Endometrium (tissue), 2 donors: ENCODE results near the gene PBX4.
"Not testable (repeated sequence)": the region's sequence is repeated elsewhere in the genome, so short reads cannot be mapped to it uniquely, and the experiment has no call there.

ENCODE experiments used
- FAIRE-seq: peaks from 2 replicates; lab custom pipeline; 2012; peaks lifted over from hg19 to GRCh38; lab: Jason Lieb, UNC
- donor health status: control.
- donor health status: control.

The PBX4 gene

DNA sequence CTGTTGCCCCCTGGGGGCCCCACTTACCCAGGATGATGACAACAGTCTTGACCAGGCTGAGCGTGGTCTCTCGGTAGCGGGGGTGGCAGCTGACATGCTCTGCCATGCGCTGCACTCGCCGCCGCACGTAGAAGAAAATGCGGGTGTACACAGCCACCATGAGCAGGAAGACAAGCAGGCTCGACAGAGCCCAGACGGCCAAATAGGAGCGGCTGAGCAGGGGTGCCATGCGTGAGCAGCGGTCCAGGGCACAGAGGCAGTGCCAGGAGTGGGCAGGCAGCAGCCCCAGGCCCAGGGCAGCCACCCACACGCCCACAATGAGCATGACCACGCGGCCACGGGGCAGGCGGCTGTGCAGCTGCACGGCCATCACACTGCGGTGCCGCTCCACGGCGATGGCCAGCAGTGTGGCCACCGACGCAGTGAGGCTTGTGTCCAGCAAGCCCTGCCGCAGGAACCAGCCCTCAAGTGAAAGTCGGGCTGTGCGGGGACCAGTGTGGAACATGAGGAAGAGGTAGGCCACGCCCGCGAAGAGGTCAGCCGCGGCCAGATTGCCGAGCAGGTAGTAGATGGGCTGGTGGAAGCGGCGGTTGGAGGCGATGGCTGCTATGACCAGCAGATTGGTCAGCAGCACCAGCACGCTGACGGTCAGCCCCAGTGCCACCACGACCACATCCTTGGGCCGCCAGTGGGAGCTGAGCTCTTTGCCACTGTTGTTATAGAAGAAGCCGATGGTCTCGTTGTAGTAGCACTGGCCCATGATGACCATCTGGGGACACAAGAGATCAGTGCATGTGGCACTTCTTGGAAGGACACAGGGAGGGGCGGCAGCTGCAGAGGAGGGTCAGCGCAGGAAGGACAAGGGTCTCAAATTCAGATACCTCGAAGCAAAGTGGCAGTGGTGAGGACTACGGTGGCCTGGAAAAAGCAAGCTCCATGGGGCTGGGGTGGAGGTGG, 8.3 kb upstream of the PBX4 start:
- FAIRE-seq, result no peak

DNA sequence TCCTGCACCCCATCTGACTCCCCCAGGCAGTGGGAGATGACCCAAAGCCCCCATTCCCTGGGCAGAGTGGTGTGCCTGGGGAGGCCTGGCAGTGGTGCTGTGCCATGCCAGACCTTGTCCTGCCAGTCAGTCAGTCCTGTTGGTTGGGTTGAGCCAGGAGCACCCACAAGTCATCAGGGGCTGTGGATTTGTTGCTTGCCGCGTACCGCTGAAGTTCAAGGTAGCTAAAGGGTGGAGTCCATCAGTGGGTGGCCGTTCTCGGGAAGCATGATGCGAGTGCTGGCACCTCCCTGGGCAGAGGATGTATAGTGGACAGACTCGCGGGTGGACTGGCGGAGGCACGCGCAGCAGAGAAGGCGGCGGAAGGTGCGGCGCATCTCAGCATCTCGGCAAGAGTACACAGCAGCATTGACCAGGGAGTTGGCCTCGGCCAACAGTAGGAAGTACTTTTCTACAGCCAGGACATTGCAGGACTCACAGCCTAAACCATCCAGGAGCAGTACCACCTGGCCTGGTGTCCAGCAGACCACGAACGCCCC, 5.6 kb upstream of the PBX4 start:
- no peak for FAIRE-seq

GRCh38 chr19:19623383-19623782, 4.9 kb upstream of the PBX4 start:
- FAIRE-seq, result no peak

GRCh38 chr19:19619849-19620210, 1.3 kb upstream of the PBX4 start:
- FAIRE-seq, result no peak

- FAIRE-seq, result no peak
Observed at GRCh38 chr19:19619181-19619848, 828 bp upstream of the PBX4 start.

- no peak for FAIRE-seq
Observed at GRCh38 chr19:19615086-19615485, 3.4 kb downstream of the PBX4 start.

DNA sequence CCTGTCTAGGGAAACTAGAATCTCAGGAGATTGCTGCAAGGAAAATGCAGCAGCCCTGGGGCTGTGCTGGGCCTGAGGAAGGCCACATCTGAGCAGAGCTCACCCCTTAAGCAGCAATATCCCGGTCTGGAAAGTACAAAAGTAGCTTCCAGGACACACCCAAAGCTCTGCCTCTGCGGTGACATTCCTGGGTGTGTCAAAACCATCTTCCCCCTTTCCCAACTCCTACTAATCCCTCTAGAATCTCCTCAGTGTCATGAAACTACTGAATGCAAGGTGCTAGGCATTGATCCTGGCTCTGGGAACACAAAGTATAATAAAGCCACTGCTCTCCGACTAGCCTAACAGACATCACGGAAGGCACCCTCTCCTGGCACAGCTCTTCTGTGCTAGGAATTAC, 5.0 kb downstream of the PBX4 start:
- no peak for FAIRE-seq

- FAIRE-seq, result no peak
Observed at GRCh38 chr19:19610376-19611202, 7.9 kb downstream of the PBX4 start.

DNA sequence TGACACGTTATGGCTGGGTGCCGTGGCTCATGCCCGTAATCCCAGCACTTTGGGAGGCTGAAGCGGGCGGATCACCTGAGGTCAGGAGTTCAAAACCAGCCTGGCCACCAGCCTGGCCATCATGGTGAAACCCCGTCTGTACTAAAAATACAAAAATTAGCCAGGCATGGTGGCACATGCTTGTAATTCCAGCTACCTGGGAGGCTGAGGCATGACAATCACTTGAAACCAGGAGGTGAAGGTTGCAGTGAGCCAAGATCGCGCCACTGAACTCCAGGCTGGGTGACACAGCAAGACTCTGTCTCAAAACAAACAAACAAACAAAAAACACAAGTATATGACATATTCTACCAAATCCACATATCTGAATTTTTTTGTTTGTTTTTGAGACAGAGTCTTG, 11.8 kb downstream of the PBX4 start:
- FAIRE-seq, result not testable (repeated sequence)

GRCh38 chr19:19606021-19606420, 12.5 kb downstream of the PBX4 start:
- no peak for FAIRE-seq

DNA sequence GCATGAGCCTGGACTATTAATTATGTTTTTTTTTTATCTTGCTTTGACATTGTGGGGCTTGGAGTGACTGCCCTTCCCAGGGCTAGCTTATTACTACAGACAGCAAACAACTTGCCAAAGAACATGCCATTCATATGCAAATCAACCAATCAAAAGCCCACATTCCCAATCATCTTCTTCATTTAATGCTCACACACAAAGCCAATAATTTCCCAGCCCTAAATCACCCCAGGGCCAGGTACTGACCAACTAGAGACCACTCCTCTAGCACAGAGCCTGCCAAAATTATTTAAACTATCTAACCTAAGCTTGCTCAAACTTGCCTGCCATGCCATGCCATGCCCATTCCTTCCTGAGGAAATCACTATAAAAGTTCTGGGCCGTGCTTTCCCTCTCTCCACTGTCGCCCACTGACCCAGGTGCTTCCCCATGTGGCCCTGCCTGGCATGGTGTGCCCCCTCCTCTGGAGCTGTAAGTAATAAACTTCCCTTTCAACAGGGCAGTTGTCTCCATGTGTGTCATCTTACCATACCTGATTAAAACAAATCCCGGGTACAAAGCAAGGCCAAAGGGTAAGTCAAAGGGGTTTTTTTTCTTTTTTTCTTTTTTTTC, 15.7 kb downstream of the PBX4 start:
- no peak for FAIRE-seq

DNA sequence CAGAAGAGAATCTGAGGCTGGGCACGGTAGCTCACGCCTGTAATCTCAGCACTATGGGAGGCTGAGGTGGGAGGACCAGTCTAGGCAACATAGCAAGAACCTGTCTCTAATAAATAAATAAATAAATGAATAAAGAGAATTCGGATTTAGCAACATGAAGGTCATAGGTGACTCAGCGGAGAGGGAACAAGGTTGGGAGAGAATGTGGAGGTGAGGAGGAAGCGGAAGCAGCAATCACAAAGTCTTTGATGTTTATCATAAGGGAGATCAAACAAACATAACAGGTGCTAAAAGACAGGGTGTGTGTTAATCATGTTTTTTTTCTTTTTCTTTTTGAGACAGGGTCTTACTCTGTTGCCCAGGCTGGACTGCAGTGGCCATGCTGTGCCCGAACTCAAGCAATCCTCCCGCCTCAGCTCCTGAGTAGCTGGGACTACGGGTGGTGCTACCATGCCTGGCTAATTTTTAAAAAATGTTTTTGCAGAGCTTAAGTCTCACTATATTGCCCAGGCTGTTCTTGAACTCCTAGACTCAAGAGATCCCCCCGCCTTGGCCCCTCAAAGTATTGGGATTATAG, 16.3 kb downstream of the PBX4 start:
- no peak for FAIRE-seq

DNA sequence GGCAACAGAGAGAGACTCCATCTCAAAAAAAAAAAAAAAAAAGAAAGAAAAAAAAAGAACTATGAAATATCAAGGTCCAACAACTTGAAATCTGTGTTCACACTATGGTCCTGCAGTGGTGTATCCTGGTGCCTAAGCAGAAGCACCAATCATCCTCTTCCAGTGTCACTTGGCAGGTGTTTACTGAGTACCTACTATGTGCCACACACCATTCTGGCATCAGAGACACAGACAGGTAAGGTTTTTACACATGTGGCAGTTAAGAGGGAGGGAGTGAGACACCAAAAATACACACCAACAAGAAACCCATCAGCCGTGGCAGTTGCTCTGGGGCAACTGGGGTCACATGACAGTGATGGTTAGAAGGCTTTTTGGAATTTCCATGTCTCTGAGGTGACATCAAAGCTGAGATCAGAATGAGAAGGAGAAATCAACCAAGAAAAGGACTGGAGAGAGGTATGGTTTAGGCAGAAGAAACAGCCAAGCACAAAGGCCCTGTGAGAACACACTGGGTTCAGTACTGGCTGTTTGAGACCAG, 17.6 kb downstream of the PBX4 start:
- FAIRE-seq, result no peak

GRCh38 chr19:19598728-19599451, 19.6 kb downstream of the PBX4 start:
- FAIRE-seq, result not testable (repeated sequence)

DNA sequence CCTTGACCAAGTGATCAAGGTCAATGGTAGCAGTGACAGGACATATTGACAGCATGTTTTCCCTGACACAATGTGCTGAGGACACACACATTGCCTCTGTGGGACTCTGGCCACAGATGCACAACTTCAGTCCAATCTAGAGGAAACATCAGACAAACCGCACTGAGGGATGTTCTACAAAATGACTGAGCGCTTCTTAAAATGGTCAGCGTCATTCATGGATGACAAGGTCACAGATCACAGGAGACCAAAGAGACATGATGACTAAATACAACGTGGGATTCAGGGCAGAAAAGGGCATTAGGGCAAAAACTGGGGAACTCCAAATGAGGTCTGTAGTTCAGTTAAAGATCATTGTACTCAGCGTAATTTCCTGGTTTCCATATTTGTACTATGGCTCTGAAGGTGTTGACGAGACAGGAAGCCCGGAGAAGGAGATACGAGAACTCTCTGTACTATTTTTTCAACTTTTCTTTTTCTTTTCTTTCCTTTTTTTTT, 20.6 kb downstream of the PBX4 start:
- no peak for FAIRE-seq

DNA sequence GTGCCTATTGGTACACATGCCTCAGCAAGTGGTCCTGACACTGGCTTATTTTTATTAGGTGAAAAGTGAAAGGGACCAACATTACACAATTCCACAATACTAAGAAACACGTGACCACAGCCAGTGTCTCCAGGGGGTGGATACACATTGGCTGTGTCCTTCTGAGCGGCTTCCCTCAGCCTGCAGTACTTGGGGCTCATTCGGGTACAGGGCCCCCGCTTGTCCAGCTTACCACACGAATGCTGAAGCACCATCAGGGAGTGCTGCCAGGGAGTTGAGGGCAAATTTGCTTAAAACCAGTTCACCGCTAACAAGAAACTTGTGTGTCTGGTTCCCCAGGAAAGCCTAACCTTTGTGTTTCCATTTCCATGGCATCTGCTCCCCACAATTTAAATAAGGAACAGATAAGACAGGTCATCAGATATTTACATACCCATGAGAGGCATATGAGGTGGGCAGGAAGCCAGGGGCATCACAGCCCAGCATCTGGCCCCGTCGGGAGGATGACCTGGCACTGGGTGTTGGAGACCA, 23.3 kb downstream of the PBX4 start:
- no peak for FAIRE-seq

- no peak for FAIRE-seq
Observed at GRCh38 chr19:19594381-19594780, 24.1 kb downstream of the PBX4 start.

- FAIRE-seq, result no peak
Observed at GRCh38 chr19:19592690-19593089, 25.8 kb downstream of the PBX4 start.

- FAIRE-seq, result no peak
Observed at GRCh38 chr19:19591133-19591825, 27.2 kb downstream of the PBX4 start.

GRCh38 chr19:19588546-19588945, 29.9 kb downstream of the PBX4 start:
- no peak for FAIRE-seq
